ENCODE results near the gene RXRG.

DNA sequence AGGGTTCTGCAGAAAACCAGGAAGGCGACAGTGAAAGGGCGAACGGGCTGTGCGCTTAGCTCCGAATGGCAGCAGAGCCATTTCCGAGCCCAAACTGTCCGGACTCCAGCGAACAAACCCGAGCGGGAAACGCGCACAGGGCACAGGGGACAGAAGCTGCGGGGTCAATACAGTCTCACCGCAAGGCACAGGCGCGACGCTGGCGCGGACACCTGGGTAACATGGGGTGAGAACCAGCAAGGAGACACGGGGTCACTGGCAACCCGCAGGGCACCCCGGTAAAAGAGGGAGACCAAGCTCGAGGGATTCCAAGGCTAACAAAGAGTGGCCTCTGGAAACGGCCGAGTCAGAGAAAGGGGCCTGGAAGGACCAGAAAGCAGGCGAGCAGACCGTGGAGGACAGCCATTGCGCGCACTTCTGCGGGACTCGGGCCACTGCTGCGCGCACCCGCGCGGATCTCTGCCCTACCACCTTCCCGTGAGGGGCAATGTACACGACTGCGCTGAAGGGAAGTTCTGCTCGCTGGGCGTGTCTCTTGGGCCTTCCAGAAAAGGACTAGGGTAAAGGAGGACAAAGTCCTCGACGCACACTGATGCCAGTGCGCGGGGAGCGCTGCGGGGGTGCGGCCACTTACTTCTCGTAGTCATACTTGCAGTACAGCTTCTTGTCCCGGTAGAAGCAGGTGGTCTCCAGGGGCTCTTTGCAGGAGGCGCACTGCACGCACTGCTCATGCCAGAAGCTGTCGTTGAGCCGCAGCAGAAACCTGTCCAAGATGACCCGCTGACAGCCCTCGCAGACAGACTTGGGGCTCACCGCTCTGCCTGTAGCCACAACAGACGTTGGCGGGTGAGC lies 92.3 kb downstream of the RXRG start:
- TF ChIP-seq, protein P1, sequence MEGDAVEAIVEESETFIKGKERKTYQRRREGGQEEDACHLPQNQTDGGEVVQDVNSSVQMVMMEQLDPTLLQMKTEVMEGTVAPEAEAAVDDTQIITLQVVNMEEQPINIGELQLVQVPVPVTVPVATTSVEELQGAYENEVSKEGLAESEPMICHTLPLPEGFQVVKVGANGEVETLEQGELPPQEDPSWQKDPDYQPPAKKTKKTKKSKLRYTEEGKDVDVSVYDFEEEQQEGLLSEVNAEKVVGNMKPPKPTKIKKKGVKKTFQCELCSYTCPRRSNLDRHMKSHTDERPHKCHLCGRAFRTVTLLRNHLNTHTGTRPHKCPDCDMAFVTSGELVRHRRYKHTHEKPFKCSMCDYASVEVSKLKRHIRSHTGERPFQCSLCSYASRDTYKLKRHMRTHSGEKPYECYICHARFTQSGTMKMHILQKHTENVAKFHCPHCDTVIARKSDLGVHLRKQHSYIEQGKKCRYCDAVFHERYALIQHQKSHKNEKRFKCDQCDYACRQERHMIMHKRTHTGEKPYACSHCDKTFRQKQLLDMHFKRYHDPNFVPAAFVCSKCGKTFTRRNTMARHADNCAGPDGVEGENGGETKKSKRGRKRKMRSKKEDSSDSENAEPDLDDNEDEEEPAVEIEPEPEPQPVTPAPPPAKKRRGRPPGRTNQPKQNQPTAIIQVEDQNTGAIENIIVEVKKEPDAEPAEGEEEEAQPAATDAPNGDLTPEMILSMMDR (IDR thresholded peaks at IDR 0.05; ENCODE audit: low read depth, low read length) = no peak
- TF ChIP-seq EZH2phosphoT487 (IDR thresholded peaks at IDR 0.05; ENCODE audit: low read depth) = no peak
